H9 (cell line): ENCODE measurements around the gene TBC1D10B. TPM values are rescaled to one million over a fixed set of nuclear protein-coding genes. Genes with fewer than 3 reads are reported as not detected.

Experiments used
- DNase-seq: peaks from one replicate; pipeline ENCODE4 v3.0.0-alpha.2; 2017
- H2AFZ ChIP-seq: one replicate; pipeline ENCODE4 v1.6.1; 2013; ENCODE audit warnings: mild to moderate bottlenecking, low read length, control low read depth, moderate library complexity
- H2AK5ac ChIP-seq: 2 replicates; pipeline ENCODE4 v1.6.1; 2013; ENCODE audit warnings: low read length, control low read depth, mixed read lengths; ENCODE audit not compliant: insufficient read length
- H2BK120ac ChIP-seq: one replicate; pipeline ENCODE4 v1.6.1; 2013; ENCODE audit warnings: low read depth, mild to moderate bottlenecking, low read length, control low read depth, inconsistent platforms; ENCODE audit not compliant: poor library complexity, severe bottlenecking
- H2BK12ac ChIP-seq: 2 replicates; pipeline ENCODE4 v1.6.1; 2013; ENCODE audit warnings: low read length, control low read depth, mixed read lengths, low read depth; ENCODE audit not compliant: insufficient read length
- H2BK15ac ChIP-seq: 2 replicates; pipeline ENCODE4 v1.6.1; 2013; ENCODE audit warnings: low read depth, low read length, control low read depth
- H2BK20ac ChIP-seq: one replicate; pipeline ENCODE4 v1.6.1; 2013; ENCODE audit warnings: low read depth, mild to moderate bottlenecking, low read length, control low read depth, inconsistent platforms; ENCODE audit not compliant: poor library complexity, severe bottlenecking
- H2BK5ac ChIP-seq: 2 replicates; pipeline ENCODE4 v1.6.1; 2013; ENCODE audit warnings: low read length, control low read depth, mixed read lengths; ENCODE audit not compliant: insufficient read length
- H3K14ac ChIP-seq: 2 replicates; pipeline ENCODE4 v1.6.1; 2013; ENCODE audit warnings: low read length, control low read depth; ENCODE audit not compliant: insufficient read depth
- H3K18ac ChIP-seq: 2 replicates; pipeline ENCODE4 v1.6.1; 2013; ENCODE audit warnings: low read depth, mild to moderate bottlenecking, mixed read lengths, low read length, control low read depth; ENCODE audit not compliant: insufficient read length
- H3K23ac ChIP-seq: 2 replicates; pipeline ENCODE4 v1.6.1; 2013; ENCODE audit warnings: low read length, control low read depth, mixed read lengths, low read depth; ENCODE audit not compliant: insufficient read length
- H3K23me2 ChIP-seq: 2 replicates; pipeline ENCODE4 v1.6.1; 2013; ENCODE audit warnings: low read depth, mild to moderate bottlenecking, mixed read lengths, low read length, control low read depth; ENCODE audit not compliant: insufficient read length, poor library complexity, severe bottlenecking
- H3K27ac ChIP-seq: 2 replicates; pipeline ENCODE4 v1.5.1; 2013; ENCODE audit warnings: low read length, control low read depth, mixed read lengths, low read depth; ENCODE audit not compliant: insufficient read length
- H3K27me3 ChIP-seq: 2 replicates; pipeline ENCODE4 v1.6.1; 2013; ENCODE audit warnings: low read length, control low read depth, inconsistent platforms; ENCODE audit not compliant: insufficient read depth
- H3K4ac ChIP-seq: 2 replicates; pipeline ENCODE4 v1.6.1; 2013; ENCODE audit warnings: low read depth, mild to moderate bottlenecking, control low read depth, inconsistent platforms, low read length, moderate library complexity
- H3K4me1 ChIP-seq: 2 replicates; pipeline ENCODE4 v1.6.1; 2013; ENCODE audit warnings: low read length, control low read depth, inconsistent platforms; ENCODE audit not compliant: insufficient read depth
- H3K4me2 ChIP-seq: 2 replicates; pipeline ENCODE4 v1.6.1; 2013; ENCODE audit warnings: low read length, control low read depth, mixed read lengths; ENCODE audit not compliant: insufficient read length, insufficient read depth
- H3K56ac ChIP-seq: 2 replicates; pipeline ENCODE4 v1.6.1; 2013; ENCODE audit warnings: low read depth, mild to moderate bottlenecking, mixed read lengths, low read length, control low read depth; ENCODE audit not compliant: insufficient read length
- H3K79me1 ChIP-seq: 2 replicates; pipeline ENCODE4 v1.6.1; 2013; ENCODE audit warnings: low read depth, mild to moderate bottlenecking, moderate library complexity, low read length, control low read depth, inconsistent platforms; ENCODE audit not compliant: insufficient read depth, poor library complexity, severe bottlenecking
- H3K79me2 ChIP-seq: 2 replicates; pipeline ENCODE4 v1.6.1; 2013; ENCODE audit warnings: low read length, control low read depth, inconsistent platforms; ENCODE audit not compliant: insufficient read depth
- H3K9ac ChIP-seq: 2 replicates; pipeline ENCODE4 v1.6.1; 2013; ENCODE audit warnings: low read length, control low read depth, mixed read lengths; ENCODE audit not compliant: insufficient read length; ENCODE audit errors: extremely low read depth
- H3K9me3 ChIP-seq: one replicate; pipeline ENCODE4 v1.6.1; 2013; ENCODE audit warnings: low read depth, low read length, inconsistent platforms; ENCODE audit not compliant: control insufficient read depth
- H3T11ph ChIP-seq: one replicate; pipeline ENCODE4 v1.6.1; 2013; ENCODE audit warnings: mild to moderate bottlenecking, low read length, control low read depth, inconsistent platforms
- H4K20me1 ChIP-seq: one replicate; pipeline ENCODE4 v1.6.1; 2013; ENCODE audit not compliant: control insufficient read depth, insufficient read length, insufficient read depth
- H4K5ac ChIP-seq: 2 replicates; pipeline ENCODE4 v1.6.1; 2013; ENCODE audit warnings: low read depth, mild to moderate bottlenecking, mixed read lengths, low read length, control low read depth; ENCODE audit not compliant: insufficient read length
- H4K8ac ChIP-seq: replicated peaks from 2 replicates; pipeline ENCODE4 v1.6.1; 2013; ENCODE audit warnings: low read length, control low read depth, mixed read lengths, low read depth; ENCODE audit not compliant: insufficient read length
- H4K91ac ChIP-seq: 2 replicates; pipeline ENCODE4 v1.6.1; 2013; ENCODE audit warnings: low read depth, mild to moderate bottlenecking, moderate library complexity, mixed read lengths, low read length, control low read depth; ENCODE audit not compliant: insufficient read length
- H3K27ac Mint-ChIP-seq, 3 experiments: 2 replicates in 2 of 3; 3 replicates in 1 of 3; pipeline ENCODE4 v1.8.0; 2020 to 2021; ENCODE audit warnings: mixed read lengths in 3 of 3, mild to moderate bottlenecking in 1 of 3, moderate library complexity in 1 of 3
- H3K27me3 Mint-ChIP-seq: 2 replicates; pipeline ENCODE4 v1.8.0; 2021; ENCODE audit warnings: low read depth, mild to moderate bottlenecking, moderate library complexity, mixed read lengths
- H3K36me3 Mint-ChIP-seq, 3 experiments: 2 replicates in 2 of 3; 3 replicates in 1 of 3; pipeline ENCODE4 v1.8.0; 2020 to 2021; ENCODE audit warnings: low read depth in 3 of 3, mixed read lengths in 3 of 3; ENCODE audit not compliant: insufficient read depth in 1 of 3
- H3K4me1 Mint-ChIP-seq, 2 experiments: 2 replicates each; pipeline ENCODE4 v1.8.0; 2020; ENCODE audit warnings: mixed read lengths in 2 of 2
- H3K4me3 Mint-ChIP-seq, 2 experiments: 2 replicates in 1 of 2; 3 replicates in 1 of 2; pipeline ENCODE4 v1.8.0; 2020 to 2021; ENCODE audit warnings: mild to moderate bottlenecking in 2 of 2, mixed read lengths in 2 of 2, moderate library complexity in 1 of 2
- H3K9me3 Mint-ChIP-seq, 2 experiments: 2 replicates in 1 of 2; 3 replicates in 1 of 2; pipeline ENCODE4 v1.8.0; 2020; ENCODE audit warnings: mild to moderate bottlenecking in 2 of 2, mixed read lengths in 2 of 2, moderate library complexity in 1 of 2
- CTCF ChIP-seq: fragments of 200-600 bp; sonication (generic); conservative IDR thresholded peaks from 3 replicates; pipeline ENCODE4 v1.8.0; 2021; ENCODE audit warnings: antibody characterized with exemption, mild to moderate bottlenecking
- WGBS: extraction: QIAGEN DNeasy Blood & Tissue Kit; methylation state at CpG from one replicate; pipeline ENCODE4 v1.1.7; 2013; ENCODE audit warnings: missing lambda C conversion rate, low lambda C conversion rate, mixed read lengths; ENCODE audit not compliant: insufficient read length; ENCODE audit errors: extremely low coverage; 5-methylcytosine and 5-hydroxymethylcytosine counted together
- total RNA-seq: library from RNA; stranded (reverse); gene quantifications from 2 replicates; pipeline ENCODE4 v1.2.1, GENCODE V29; 2021

Gene TBC1D10B
- total RNA-seq, 1 experiment from 2014 or later: 25.6 TPM

GRCh38 chr16:30380803-30381208 lies 10.5 kb upstream of the TBC1D10B start:
- DNase-seq: no peak
- H3K18ac ChIP-seq: no peak overlapping the region

More at GRCh38 chr16:30380803-30381208, 10.5 kb upstream of the TBC1D10B start:
- Histone ChIP-seq H3K23ac (no peak overlapping the region), H2AK5ac (no peak overlapping the region), H2BK12ac (no peak overlapping the region), H3K9ac (no peak overlapping the region), H4K20me1 (no peaks in the 10 kb centered on the region), H2BK5ac (no peak overlapping the region), H3T11ph (no peak overlapping the region), H3K9me3 (no peaks in the 10 kb centered on the region), H2BK20ac (no peak overlapping the region), H3K4ac (no peak overlapping the region), H3K14ac (no peak overlapping the region), H3K27me3 (no peaks in the 10 kb centered on the region), H3K4me2 (no peak overlapping the region), H2AFZ (no peak overlapping the region), H3K56ac (no peak overlapping the region), H2BK15ac (no peak overlapping the region), H3K27ac (no peak overlapping the region), H3K4me1 (no peaks in the 10 kb centered on the region; the same call in 1 of the 2 replicates), H3K79me1 (no peaks in the 10 kb centered on the region), H4K5ac (no peak overlapping the region), H2BK120ac (no peak overlapping the region), H3K23me2 (peaks cover 13% of the 10 kb centered on the region), H4K91ac (no peak overlapping the region), H3K79me2 (no peaks in the 10 kb centered on the region), H4K8ac (no peak overlapping the region)
- peak overlapping the region in 1 of 3 experiments; percentile 80; a peak in 3 of 7 replicates for H3K27ac Mint-ChIP-seq
- TF ChIP-seq CTCF: no peak
- H3K4me3 Mint-ChIP-seq: peak overlapping the region in 1 of 2 experiments; percentile 23; a peak in 1 of 5 replicates
- H3K36me3 Mint-ChIP-seq: peaks cover 2 to 4% (median 2%) of the 10 kb centered on the region in 3 experiments; a peak in 4 of 7 replicates
- WGBS: no CpG with 5 or more reads among the region's 6 CpGs
- peaks cover 16 to 30% of the 10 kb centered on the region in 2 experiments for H3K4me1 Mint-ChIP-seq
- H3K9me3 Mint-ChIP-seq: peaks cover 0 to 2% of the 10 kb centered on the region in 2 experiments; a peak in 2 of 5 replicates
- H3K27me3 Mint-ChIP-seq: no peaks in the 10 kb centered on the region; the same call in 1 of the 2 replicates
